GM12801 (cell line): ENCODE results near the gene RENBP.

Experiments used
- TF ChIP-seq, protein P1 (sequence below): IDR thresholded peaks from one replicate; pipeline ENCODE4 v1.5.1; 2011; ENCODE audit warnings: control low read depth; ENCODE audit not compliant: insufficient read length; ENCODE audit errors: extremely low read depth

RENBP gene

DNA sequence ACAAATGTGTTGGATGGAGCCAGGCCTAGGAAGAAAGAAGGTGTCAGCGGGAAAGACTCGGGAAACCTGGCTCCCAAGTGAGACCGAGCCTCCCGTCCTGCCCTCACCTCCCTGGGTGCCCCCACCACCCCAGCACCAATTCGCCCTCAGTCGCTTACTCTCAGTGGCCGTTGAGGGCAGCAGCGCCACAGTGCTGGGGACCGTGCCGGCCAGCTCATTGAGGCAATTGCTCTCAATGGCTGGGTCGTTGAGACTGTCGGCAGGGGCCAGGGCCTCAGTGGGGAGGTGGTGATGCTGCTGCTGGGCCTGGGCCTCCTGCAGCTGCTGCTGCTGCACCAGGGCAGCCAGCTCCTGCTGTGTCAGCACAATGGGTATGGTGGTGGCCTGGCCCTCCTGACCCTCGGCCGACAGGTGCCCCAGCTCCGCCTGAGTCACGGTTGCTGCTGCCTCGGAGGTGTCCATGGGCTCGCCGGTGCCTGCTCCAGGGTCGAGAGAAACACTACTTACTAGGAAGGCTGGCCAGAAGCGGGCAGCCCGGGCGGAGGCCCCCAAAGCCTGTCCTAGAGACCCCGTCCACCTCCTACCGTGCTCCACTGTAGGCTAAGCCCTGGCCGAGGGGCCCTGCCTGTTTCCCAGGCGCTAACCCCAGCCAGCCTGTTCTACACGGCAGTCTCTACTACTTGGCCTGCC is 7.4 kb upstream of the RENBP start:
- TF ChIP-seq, protein P1, sequence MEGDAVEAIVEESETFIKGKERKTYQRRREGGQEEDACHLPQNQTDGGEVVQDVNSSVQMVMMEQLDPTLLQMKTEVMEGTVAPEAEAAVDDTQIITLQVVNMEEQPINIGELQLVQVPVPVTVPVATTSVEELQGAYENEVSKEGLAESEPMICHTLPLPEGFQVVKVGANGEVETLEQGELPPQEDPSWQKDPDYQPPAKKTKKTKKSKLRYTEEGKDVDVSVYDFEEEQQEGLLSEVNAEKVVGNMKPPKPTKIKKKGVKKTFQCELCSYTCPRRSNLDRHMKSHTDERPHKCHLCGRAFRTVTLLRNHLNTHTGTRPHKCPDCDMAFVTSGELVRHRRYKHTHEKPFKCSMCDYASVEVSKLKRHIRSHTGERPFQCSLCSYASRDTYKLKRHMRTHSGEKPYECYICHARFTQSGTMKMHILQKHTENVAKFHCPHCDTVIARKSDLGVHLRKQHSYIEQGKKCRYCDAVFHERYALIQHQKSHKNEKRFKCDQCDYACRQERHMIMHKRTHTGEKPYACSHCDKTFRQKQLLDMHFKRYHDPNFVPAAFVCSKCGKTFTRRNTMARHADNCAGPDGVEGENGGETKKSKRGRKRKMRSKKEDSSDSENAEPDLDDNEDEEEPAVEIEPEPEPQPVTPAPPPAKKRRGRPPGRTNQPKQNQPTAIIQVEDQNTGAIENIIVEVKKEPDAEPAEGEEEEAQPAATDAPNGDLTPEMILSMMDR = no peak

GRCh38 chrX:153950127-153950526 is 5.7 kb upstream of the RENBP start:
- TF ChIP-seq, protein P1 = no peak

DNA sequence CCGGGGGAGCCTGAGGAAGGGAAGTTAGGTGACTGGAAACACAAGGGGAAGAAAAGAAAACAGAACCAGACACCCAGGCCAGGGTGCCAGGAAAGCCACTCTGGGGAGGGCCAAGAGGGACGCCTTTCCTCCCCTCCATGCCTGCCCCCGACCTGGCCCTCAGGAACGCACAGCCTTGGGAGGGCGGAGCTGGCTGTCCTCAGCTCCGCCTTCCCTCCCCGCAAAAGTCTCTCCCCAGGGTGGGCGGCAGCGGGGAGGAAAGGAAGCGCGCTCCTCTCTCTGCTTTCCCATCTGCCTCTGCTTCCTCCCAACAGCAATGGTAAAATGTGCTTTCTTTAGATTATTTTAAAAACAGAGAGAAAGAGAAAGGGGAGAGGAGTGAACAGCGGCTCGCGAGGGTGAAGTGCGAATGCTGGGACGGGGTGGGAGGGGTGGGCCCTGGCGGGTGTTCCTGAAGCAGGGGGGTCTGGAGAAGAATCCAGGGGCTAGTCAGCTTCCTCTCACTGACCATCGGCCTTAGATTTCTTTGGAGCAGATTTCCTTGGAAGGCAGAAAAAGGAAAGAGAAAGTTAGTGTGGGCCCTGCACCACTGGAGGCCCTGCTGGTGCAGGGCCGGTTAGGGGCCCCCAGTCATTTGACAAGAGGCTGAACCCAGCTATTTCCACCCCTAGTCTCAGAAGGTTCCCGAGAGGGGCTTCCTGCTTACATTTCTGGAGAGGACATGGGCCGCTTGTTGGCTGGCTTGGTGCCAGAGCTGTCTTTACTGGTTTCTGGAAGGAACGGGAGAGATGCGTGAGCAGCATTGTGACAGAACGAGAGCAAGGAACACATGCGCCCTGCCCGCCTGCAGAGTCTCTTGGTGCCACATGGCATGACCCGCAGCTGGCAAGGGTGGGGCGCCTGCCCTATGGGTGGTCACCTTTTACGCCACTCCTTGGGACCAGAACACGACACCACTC is 4.7 kb upstream of the RENBP start:
- TF ChIP-seq, protein P1 = no peak

- TF ChIP-seq, protein P1 = no peak
Observed at GRCh38 chrX:153948002-153948466, 3.6 kb upstream of the RENBP start.

DNA sequence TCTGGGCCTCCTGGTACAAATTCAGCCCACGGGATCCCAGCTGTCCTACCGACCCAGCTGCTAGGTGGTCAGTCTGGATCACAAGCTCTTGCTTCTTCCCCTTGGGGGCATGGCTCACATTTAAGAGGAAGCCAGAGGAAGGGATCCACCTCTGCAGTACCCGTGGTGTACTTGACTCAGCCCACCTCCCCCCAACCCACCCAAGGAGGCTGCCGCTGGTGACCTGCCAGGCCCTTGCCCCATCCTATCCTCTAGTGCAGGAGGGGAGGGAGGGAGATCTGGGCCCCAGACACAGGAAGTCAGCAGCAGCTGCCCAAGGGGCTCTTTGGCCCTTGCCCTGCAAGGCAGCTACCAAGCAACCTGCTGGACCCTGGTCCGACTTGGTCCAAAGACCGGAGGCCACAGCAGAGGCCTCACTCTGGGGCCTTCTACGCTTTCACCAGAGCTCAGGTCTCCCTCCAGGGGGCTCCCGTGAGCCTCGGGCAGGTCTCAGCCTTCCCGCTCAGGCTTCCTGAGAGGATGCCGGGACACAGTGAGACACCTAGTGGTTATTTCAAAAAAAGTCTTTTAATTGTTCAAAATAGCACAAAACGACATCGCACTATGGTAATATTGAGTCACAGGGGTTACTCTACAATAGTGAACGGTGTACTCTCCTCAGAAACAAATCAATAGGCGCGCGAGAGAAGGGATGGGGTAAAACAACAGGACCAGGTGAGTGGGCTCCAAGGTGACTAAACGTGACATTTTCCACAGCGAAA is 2.7 kb upstream of the RENBP start:
- TF ChIP-seq, protein P1 = no peak

GRCh38 chrX:153945956-153946943 is 1.8 kb upstream of the RENBP start:
- TF ChIP-seq, protein P1 = no peak
